HCT116 (cell line): Measurements from ENCODE around the gene ERP27.

Experiments used
- CEBPB ChIP-seq: IDR thresholded peaks from 2 replicates; pipeline ENCODE4 v1.6.1; 2012; ENCODE audit warnings: low read depth
- CTCF ChIP-seq, 3 experiments: fragments of 200-600 bp in 1 of 3; sonication (generic) in 1 of 3; IDR thresholded peaks in 2 of 3; conservative IDR thresholded peaks in 1 of 3; 2 replicates each; pipeline ENCODE4 v1.5.1; 2012 to 2017; ENCODE audit warnings: low read depth in 2 of 3, low read length in 2 of 3, antibody characterized with exemption in 1 of 3, borderline replicate concordance in 1 of 3, control low read depth in 1 of 3, mild to moderate bottlenecking in 1 of 3, mixed read lengths in 1 of 3, mixed run types in 1 of 3, moderate library complexity in 1 of 3; ENCODE audit not compliant: insufficient read depth in 1 of 3
- EZH2 ChIP-seq: fragments of 200-600 bp; sonication (generic); IDR thresholded peaks from 2 replicates; pipeline ENCODE4 v1.6.1; 2017; ENCODE audit warnings: antibody characterized with exemption, mixed run types
- EZH2phosphoT487 ChIP-seq: fragments of 200-600 bp; IDR thresholded peaks from 2 replicates; pipeline ENCODE4 v1.6.1; 2018; ENCODE audit warnings: antibody characterized with exemption, borderline replicate concordance
- JUND ChIP-seq: IDR thresholded peaks from 2 replicates; pipeline ENCODE4 v1.6.1; 2012
- POLR2A ChIP-seq: IDR thresholded peaks from 2 replicates; pipeline ENCODE4 v1.7.0; 2011; ENCODE audit warnings: borderline replicate concordance; ENCODE audit not compliant: insufficient read depth, insufficient read length; ENCODE audit errors: extremely low read depth
- POLR2AphosphoS5 ChIP-seq: IDR thresholded peaks from 2 replicates; pipeline ENCODE4 v1.6.1; 2011; ENCODE audit warnings: mild to moderate bottlenecking, low read depth, low read length, moderate library complexity
- RAD21 ChIP-seq: IDR thresholded peaks from 2 replicates; pipeline ENCODE4 v1.6.1; 2012; ENCODE audit warnings: low read depth, mild to moderate bottlenecking
- ZFX ChIP-seq: fragments of 450-650 bp; IDR thresholded peaks from 2 replicates; pipeline ENCODE4 v1.6.1; 2017
- ZNF274 ChIP-seq: fragments of 200-500 bp; sonication (Bioruptor generic); IDR thresholded peaks from 2 replicates; pipeline ENCODE4 v1.6.1; 2014; ENCODE audit warnings: mild to moderate bottlenecking, low read depth, low read length, inconsistent platforms

DNA sequence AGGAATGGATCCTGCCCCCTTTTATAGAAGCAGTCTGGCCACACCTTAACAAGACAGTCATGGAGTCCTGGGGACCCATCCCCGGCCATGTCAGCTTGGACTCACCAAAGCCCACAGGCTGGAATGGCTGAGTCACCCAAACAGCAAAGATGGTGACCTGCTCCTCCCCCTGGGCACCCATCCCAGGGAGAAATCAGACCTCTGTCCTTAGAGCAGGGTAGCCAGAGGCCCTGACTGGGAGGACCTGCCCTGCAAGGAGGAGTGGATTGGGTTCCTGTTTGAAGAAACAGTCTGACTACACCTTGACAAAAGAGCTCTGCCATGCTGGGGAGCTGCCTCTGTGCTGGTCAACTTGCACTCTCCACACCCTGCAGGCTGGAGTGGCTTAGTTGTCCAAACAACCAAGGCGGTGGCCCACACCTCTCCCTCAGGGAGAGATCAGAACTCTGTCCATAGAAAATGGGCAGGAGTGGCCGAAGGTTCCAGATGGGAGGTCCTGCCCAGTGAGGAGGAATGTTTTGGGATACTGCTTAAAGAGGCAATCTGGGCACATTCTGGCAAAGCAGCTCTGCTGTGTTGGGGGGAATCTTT lies 69.3 kb downstream of the ERP27 start:
- no peak for TF ChIP-seq JUND
- no peak for TF ChIP-seq POLR2AphosphoS5
- TF ChIP-seq EZH2phosphoT487: no peak
- TF ChIP-seq RAD21: no peak
- no peak for TF ChIP-seq CTCF (IDR thresholded peaks at IDR 0.05 in 2 of 3, conservative IDR thresholded peaks at IDR 0.05 in 1 of 3; ENCODE audit: borderline replicate concordance in 1 of 3, insufficient read depth in 1 of 3, low read depth in 2 of 3, low read length in 2 of 3)
- no peak for TF ChIP-seq POLR2A
- TF ChIP-seq ZNF274: no peak
- no peak for TF ChIP-seq EZH2
- TF ChIP-seq ZFX: no peak
- TF ChIP-seq CEBPB: no peak
